ENCODE results near the gene SKOR1. TPM values are rescaled to one million over a fixed set of nuclear protein-coding genes. Genes with fewer than 3 reads are reported as not detected.

The SKOR1 gene
- total RNA-seq, 6 experiments from 2014 or later, result 0.05 to 0.21 (median 0.09) TPM; not detected in 1

DNA sequence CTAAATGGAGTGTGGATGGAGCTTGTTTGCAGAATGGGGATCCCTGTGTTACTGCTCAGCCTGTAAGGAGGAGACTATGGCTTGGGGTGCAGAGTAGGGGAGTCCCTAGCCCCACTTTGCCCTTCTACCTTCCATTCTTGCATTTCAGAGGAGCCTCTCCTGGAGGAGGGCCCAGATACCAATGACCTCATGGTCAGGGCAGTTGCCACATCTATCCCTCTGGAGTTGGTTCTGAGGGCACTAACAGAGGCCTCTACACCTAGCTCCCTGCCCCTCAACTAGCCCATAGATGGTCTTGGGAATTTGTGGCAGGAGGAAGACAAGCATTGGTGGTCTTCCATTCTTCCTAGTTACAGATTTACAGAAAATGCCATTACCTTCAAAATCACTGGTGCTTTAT is 6.1 kb downstream of the SKOR1 start:
- Histone ChIP-seq H3K27me3 (peaks cover 24 to 60% of the 10 kb centered on the region in 2 donors), H3K9me3 (no peaks in the 10 kb centered on the region), H3K36me3 (no peaks in the 10 kb centered on the region), H3K4me1 (peaks cover 0 to 60% (median 18%) of the 10 kb centered on the region in 4 donors), H3K27ac (no peak overlapping the region), H3K4me3 (no peak overlapping the region)
- TF ChIP-seq, protein P1, sequence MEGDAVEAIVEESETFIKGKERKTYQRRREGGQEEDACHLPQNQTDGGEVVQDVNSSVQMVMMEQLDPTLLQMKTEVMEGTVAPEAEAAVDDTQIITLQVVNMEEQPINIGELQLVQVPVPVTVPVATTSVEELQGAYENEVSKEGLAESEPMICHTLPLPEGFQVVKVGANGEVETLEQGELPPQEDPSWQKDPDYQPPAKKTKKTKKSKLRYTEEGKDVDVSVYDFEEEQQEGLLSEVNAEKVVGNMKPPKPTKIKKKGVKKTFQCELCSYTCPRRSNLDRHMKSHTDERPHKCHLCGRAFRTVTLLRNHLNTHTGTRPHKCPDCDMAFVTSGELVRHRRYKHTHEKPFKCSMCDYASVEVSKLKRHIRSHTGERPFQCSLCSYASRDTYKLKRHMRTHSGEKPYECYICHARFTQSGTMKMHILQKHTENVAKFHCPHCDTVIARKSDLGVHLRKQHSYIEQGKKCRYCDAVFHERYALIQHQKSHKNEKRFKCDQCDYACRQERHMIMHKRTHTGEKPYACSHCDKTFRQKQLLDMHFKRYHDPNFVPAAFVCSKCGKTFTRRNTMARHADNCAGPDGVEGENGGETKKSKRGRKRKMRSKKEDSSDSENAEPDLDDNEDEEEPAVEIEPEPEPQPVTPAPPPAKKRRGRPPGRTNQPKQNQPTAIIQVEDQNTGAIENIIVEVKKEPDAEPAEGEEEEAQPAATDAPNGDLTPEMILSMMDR (IDR thresholded peaks at IDR 0.05), result no peak
- TF ChIP-seq POLR2A (IDR thresholded peaks at IDR 0.05), result no peak
- ATAC-seq (peak in 2 of 4 donors; percentile 28 to 50), DNase-seq (no peak)
- intact Hi-C loops (cut with DNase I), result loop anchor here in 1 of 2 donors (10.0 kb wide), 2 partner anchors 327 to 367 kb away; no protein-coding TSS in a partner anchor

DNA sequence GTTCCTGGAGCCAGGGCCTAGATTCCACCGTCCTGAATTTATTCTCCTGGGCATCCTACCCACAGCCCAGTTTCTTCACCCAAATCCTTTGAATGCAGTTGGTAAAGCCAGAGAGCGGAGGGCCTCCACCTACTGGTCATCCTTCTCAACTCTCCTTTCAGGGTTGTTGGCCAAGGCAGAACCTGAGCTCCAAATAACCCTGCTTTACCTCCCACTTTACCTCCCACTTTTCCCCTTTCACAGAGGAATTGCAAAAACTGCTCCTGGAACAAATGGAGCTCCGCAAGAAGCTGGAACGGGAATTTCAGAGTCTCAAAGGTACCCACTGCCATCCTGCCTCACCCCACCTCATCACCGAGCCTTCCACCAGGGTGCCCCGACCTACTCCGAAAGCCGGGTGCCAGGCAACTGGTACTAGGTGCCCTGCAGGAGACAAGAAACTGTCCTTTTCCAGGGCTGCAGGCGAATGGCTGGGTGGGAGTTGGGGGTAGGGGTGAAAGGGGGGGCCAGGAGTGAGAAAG is 6.8 kb downstream of the SKOR1 start:
- DNase-seq, result no peak
- H3K27ac ChIP-seq, result no peak overlapping the region
- 4% methylated on average over 8 of the region's 9 CpGs for WGBS (ENCODE audit: insufficient coverage, low coverage, low lambda C conversion rate, missing lambda C conversion rate)
- no peak for TF ChIP-seq POLR2A (IDR thresholded peaks at IDR 0.05)
- TF ChIP-seq, protein P1 (IDR thresholded peaks at IDR 0.05), result peak; percentile 10 to 37 (median 32)
- intact Hi-C loops (cut with DNase I), result loop anchor here in 1 of 2 donors (10.0 kb wide), 2 partner anchors 327 to 367 kb away; no protein-coding TSS in a partner anchor
- H3K4me1 ChIP-seq, result peaks cover 0 to 59% (median 18%) of the 10 kb centered on the region in 4 donors
- no peaks in the 10 kb centered on the region for H3K9me3 ChIP-seq
- H3K4me3 ChIP-seq, result no peak overlapping the region
- ATAC-seq, result peak in 2 of 4 donors; percentile 41 to 43
- H3K27me3 ChIP-seq, result peaks cover 19 to 60% of the 10 kb centered on the region in 2 donors
- H3K36me3 ChIP-seq, result no peaks in the 10 kb centered on the region

DNA sequence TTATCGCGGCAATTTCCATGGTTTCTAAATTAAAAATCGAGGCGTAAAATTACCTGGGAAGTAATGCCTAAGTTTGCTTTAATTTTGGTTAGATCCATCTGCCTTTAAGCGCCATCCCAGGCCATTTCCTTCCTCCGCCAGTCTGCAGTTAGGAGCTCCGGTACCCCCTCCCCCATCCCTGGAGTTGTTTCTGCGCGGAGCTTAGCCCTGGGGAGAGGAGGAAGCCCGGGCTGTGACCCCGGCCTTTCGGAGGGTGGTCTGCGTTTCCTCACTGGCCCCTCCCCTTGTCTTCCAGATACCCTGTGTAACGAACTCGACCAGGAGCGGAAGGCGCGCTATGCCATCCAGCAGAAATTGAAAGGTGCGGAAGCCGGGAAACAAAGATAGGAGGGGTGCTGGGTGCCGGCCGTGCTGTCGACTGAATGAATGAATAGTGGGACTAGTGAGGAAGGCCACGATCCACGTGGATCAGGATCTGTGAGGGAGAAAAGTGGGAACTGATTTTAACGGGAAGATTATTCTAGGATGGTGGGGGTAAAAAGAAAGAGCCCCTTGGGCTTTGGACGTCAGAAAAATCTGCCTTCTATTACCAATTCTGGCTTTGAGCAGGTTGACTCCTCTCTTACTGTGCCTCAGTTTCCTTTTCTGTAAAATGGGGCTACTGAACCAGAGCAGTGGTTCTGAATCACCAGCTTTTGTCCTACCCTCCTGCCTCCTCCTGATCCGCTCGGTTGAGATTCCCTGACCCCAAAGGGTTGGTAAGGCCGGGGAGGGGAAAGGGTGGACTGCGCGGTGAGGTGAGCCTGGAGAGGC is 7.8 kb downstream of the SKOR1 start:
- TF ChIP-seq POLR2A (IDR thresholded peaks at IDR 0.05), result no peak
- TF ChIP-seq, protein P1 (IDR thresholded peaks at IDR 0.05), result no peak
- Histone ChIP-seq H3K27ac (no peak overlapping the region), H3K27me3 (peaks cover 9 to 54% of the 10 kb centered on the region in 2 donors), H3K4me3 (peak overlapping the region in 2 of 3 donors; percentile 12 to 17), H3K4me1 (peaks cover 0 to 50% (median 18%) of the 10 kb centered on the region in 4 donors), H3K36me3 (no peaks in the 10 kb centered on the region), H3K9me3 (no peaks in the 10 kb centered on the region)
- WGBS (ENCODE audit: insufficient coverage, low coverage, low lambda C conversion rate, missing lambda C conversion rate), result 2% methylated on average over 24 of the region's 32 CpGs
- intact Hi-C loops (cut with DNase I), result loop anchor here in 1 of 2 donors (10.0 kb wide), 2 partner anchors 328 to 368 kb away; no protein-coding TSS in a partner anchor
- no peak for DNase-seq
- ATAC-seq, result no peak

DNA sequence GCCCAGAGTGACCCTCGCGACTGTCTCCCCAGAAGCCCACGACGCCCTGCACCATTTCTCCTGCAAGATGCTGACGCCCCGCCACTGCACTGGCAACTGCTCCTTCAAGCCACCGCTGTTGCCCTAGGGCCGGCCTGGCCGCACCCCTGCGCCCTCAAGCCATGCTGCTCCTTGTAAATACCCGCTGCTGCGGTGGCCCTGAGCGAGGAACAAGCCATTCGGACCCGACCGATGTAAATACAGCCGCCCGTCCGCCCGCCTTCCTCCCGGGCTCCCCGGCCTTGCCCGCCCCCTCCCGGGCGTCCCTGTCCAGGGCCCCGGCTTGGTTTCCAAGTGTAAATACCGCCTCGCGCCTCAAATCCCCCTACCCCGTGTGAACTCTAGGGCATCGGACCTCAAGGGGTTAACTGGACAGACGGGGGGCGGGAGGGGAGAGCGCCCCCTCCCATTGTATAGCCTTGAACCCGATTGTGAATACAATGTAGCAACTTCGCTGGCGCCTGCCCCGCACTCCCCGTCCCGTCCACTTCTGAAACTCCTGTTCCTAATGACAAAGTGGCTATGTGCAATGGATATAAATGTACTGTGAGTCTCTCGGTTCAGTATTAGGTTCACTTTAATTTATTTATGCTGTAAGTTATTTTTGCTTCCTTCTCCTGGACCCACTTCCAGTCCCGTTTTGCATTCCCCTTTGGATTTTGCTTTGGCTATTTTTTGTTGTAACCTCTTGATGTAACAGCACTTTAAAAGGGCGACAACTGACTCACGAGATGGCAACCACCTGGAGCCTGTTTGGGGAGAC is 8.6 kb downstream of the SKOR1 start:
- DNase-seq, result no peak
- intact Hi-C loops (cut with DNase I), result loop anchor here in 1 of 2 donors (10.0 kb wide), 2 partner anchors 329 to 369 kb away; no protein-coding TSS in a partner anchor
- H3K4me3 ChIP-seq, result peak overlapping the region in 2 of 3 donors; percentile 12 to 17
- peaks cover 0 to 47% (median 22%) of the 10 kb centered on the region in 4 donors for H3K4me1 ChIP-seq
- under 1% methylated on average over 28 of the region's 44 CpGs for WGBS (ENCODE audit: insufficient coverage, low coverage, low lambda C conversion rate, missing lambda C conversion rate)
- TF ChIP-seq POLR2A (IDR thresholded peaks at IDR 0.05), result no peak
- TF ChIP-seq, protein P1 (IDR thresholded peaks at IDR 0.05), result peak; percentile 41 to 52 (median 44)
- peaks cover 9 to 46% of the 10 kb centered on the region in 2 donors for H3K27me3 ChIP-seq
- H3K9me3 ChIP-seq, result no peaks in the 10 kb centered on the region
- no peak overlapping the region for H3K27ac ChIP-seq
- peak; percentile 38 to 55 (median 52) for ATAC-seq
- H3K36me3 ChIP-seq, result no peaks in the 10 kb centered on the region
